Measurements from ENCODE around the gene HBQ1.
"Not testable (repeated sequence)": the region's sequence is repeated elsewhere in the genome, so short reads cannot be mapped to it uniquely, and the experiment has no call there.

Gene HBQ1

GRCh38 chr16:229731-230281, 49.5 kb downstream of the HBQ1 start:
- Histone ChIP-seq H3K27me3 (ENCODE audit: control insufficient read depth in 5 of 5, insufficient read depth in 4 of 5, low read length in 5 of 5) (no peaks in the 10 kb centered on the region), H3K4me1 (ENCODE audit: control insufficient read depth in 5 of 5, insufficient read depth in 5 of 5, low read length in 5 of 5) (peaks cover 5 to 25% (median 25%) of the 10 kb centered on the region in 5 donors), H3K36me3 (ENCODE audit: control insufficient read depth in 5 of 5, insufficient read depth in 5 of 5, low read length in 5 of 5) (peaks cover 12 to 26% (median 22%) of the 10 kb centered on the region in 5 donors), H3K4me3 (ENCODE audit: low read depth in 1 of 5, low read length in 5 of 5) (peak overlapping the region; percentile 68 to 86 (median 83)), H3K9ac (ENCODE audit: low read length in 5 of 5) (peak overlapping the region in 3 of 5 donors; percentile 93 to 96 (median 95)), H3K27ac (ENCODE audit: low read depth, low read length) (peak overlapping the region; percentile 88), H3K9me3 (ENCODE audit: control insufficient read depth in 5 of 5, low read length in 5 of 5) (no peaks in the 10 kb centered on the region)

GRCh38 chr16:230351-230750, 50.1 kb downstream of the HBQ1 start:
- peaks cover 11 to 22% (median 18%) of the 10 kb centered on the region in 5 donors for H3K36me3 ChIP-seq (ENCODE audit: control insufficient read depth in 5 of 5, insufficient read depth in 5 of 5, low read length in 5 of 5)
- H3K9me3 ChIP-seq (ENCODE audit: control insufficient read depth in 5 of 5, low read length in 5 of 5); H3K27me3 ChIP-seq (ENCODE audit: control insufficient read depth in 5 of 5, insufficient read depth in 4 of 5, low read length in 5 of 5); H3K27ac ChIP-seq (ENCODE audit: low read depth, low read length); H3K4me3 ChIP-seq (ENCODE audit: low read depth in 1 of 5, low read length in 5 of 5); H3K9ac ChIP-seq (ENCODE audit: low read length in 5 of 5): not testable (repeated sequence)
- peaks cover 6 to 30% (median 27%) of the 10 kb centered on the region in 5 donors for H3K4me1 ChIP-seq (ENCODE audit: control insufficient read depth in 5 of 5, insufficient read depth in 5 of 5, low read length in 5 of 5)
